ENCODE results near the gene SVOP.

SVOP gene

GRCh38 chr12:108964371-108965352, 56.2 kb downstream of the SVOP start:
- no peaks in the 10 kb centered on the region for H3K36me3 ChIP-seq (ENCODE audit: insufficient read depth, low read length)
- H3K9ac ChIP-seq (ENCODE audit: low read depth, low read length, poor library complexity, severe bottlenecking) = no peak overlapping the region
- TF ChIP-seq EZH2phosphoT487 (IDR thresholded peaks at IDR 0.05; ENCODE audit: borderline replicate concordance) = no peak
- TF ChIP-seq CTCF (conservative IDR thresholded peaks at IDR 0.05; ENCODE audit: low read length) = no peak
- H4K20me1 ChIP-seq (ENCODE audit: insufficient read depth, low read length, poor library complexity, severe bottlenecking) = no peaks in the 10 kb centered on the region
- H3K79me2 ChIP-seq (ENCODE audit: insufficient read depth, low read length) = no peaks in the 10 kb centered on the region
- H3K4me1 ChIP-seq (ENCODE audit: insufficient read depth, low read length, poor library complexity, severe bottlenecking) = no peaks in the 10 kb centered on the region
- H3F3A ChIP-seq (ENCODE audit: low read depth) = no peaks in the 10 kb centered on the region
- no peaks in the 10 kb centered on the region for H3K9me3 ChIP-seq (ENCODE audit: insufficient read depth, low read depth, low read length)
- no peaks in the 10 kb centered on the region for H3K9me2 ChIP-seq (replicated peaks; ENCODE audit: low read depth, low read length)
- H3K27me3 ChIP-seq (ENCODE audit: insufficient read depth, low read length, poor library complexity, severe bottlenecking) = no peaks in the 10 kb centered on the region
- H3K4me2 ChIP-seq (ENCODE audit: low read depth, low read length, poor library complexity, severe bottlenecking) = no peak overlapping the region
- H2AFZ ChIP-seq (ENCODE audit: low read length) = no peak overlapping the region
- H3K4me3 ChIP-seq (ENCODE audit: low read length, poor library complexity, severe bottlenecking) = no peak overlapping the region

GRCh38 chr12:108962256-108962655, 58.6 kb downstream of the SVOP start:
- Histone ChIP-seq H3K9me2 (replicated peaks; ENCODE audit: low read depth, low read length) (no peaks in the 10 kb centered on the region), H4K20me1 (ENCODE audit: insufficient read depth, low read length, poor library complexity, severe bottlenecking) (no peaks in the 10 kb centered on the region), H3K79me2 (ENCODE audit: insufficient read depth, low read length) (no peaks in the 10 kb centered on the region), H3K4me3 (ENCODE audit: low read length, poor library complexity, severe bottlenecking) (no peak overlapping the region), H3K9me3 (ENCODE audit: insufficient read depth, low read depth, low read length) (no peaks in the 10 kb centered on the region), H3K27me3 (ENCODE audit: insufficient read depth, low read length, poor library complexity, severe bottlenecking) (no peaks in the 10 kb centered on the region), H3K9ac (ENCODE audit: low read depth, low read length, poor library complexity, severe bottlenecking) (no peak overlapping the region), H3K36me3 (ENCODE audit: insufficient read depth, low read length) (no peaks in the 10 kb centered on the region), H2AFZ (ENCODE audit: low read length) (no peak overlapping the region), H3K4me1 (ENCODE audit: insufficient read depth, low read length, poor library complexity, severe bottlenecking) (no peaks in the 10 kb centered on the region), H3F3A (ENCODE audit: low read depth) (no peaks in the 10 kb centered on the region), H3K4me2 (ENCODE audit: low read depth, low read length, poor library complexity, severe bottlenecking) (no peak overlapping the region)
- TF ChIP-seq EZH2phosphoT487 (IDR thresholded peaks at IDR 0.05; ENCODE audit: borderline replicate concordance) = no peak
- no peak for TF ChIP-seq CTCF (conservative IDR thresholded peaks at IDR 0.05; ENCODE audit: low read length)

- H3K4me3 ChIP-seq (ENCODE audit: low read length, poor library complexity, severe bottlenecking) = no peak overlapping the region
- no peak overlapping the region for H3K4me2 ChIP-seq (ENCODE audit: low read depth, low read length, poor library complexity, severe bottlenecking)
- H3K36me3 ChIP-seq (ENCODE audit: insufficient read depth, low read length) = no peaks in the 10 kb centered on the region
- no peaks in the 10 kb centered on the region for H3K4me1 ChIP-seq (ENCODE audit: insufficient read depth, low read length, poor library complexity, severe bottlenecking)
- no peaks in the 10 kb centered on the region for H3K27me3 ChIP-seq (ENCODE audit: insufficient read depth, low read length, poor library complexity, severe bottlenecking)
- H3K79me2 ChIP-seq (ENCODE audit: insufficient read depth, low read length) = no peaks in the 10 kb centered on the region
- no peak overlapping the region for H2AFZ ChIP-seq (ENCODE audit: low read length)
- no peaks in the 10 kb centered on the region for H3K9me2 ChIP-seq (replicated peaks; ENCODE audit: low read depth, low read length)
- H3F3A ChIP-seq (ENCODE audit: low read depth) = no peaks in the 10 kb centered on the region
- H3K9me3 ChIP-seq (ENCODE audit: insufficient read depth, low read depth, low read length) = no peaks in the 10 kb centered on the region
- no peak overlapping the region for H3K9ac ChIP-seq (ENCODE audit: low read depth, low read length, poor library complexity, severe bottlenecking)
- no peaks in the 10 kb centered on the region for H4K20me1 ChIP-seq (ENCODE audit: insufficient read depth, low read length, poor library complexity, severe bottlenecking)
- TF ChIP-seq EZH2phosphoT487 (IDR thresholded peaks at IDR 0.05; ENCODE audit: borderline replicate concordance) = no peak
- no peak for TF ChIP-seq CTCF (conservative IDR thresholded peaks at IDR 0.05; ENCODE audit: low read length)
Observed at GRCh38 chr12:108959748-108960655, 60.9 kb downstream of the SVOP start.
